DND-41 (cell line): ENCODE data around the gene USP19.

Experiments
- ATAC-seq: fragments of 200-7000 bp; cut with Tn5 transposase; 3 replicates; pipeline ENCODE4 v1.9.1; 2021; ENCODE audit warnings: low read depth; ENCODE audit not compliant: insufficient read depth
- DNase-seq: peaks from one replicate; pipeline ENCODE4 v3.0.0-alpha.2; 2020
- H2AFZ ChIP-seq: 2 replicates; pipeline ENCODE4 v1.6.0; 2012; ENCODE audit warnings: low read depth, low read length
- H3K27ac ChIP-seq: 2 replicates; pipeline ENCODE4 v1.5.1; 2012; ENCODE audit warnings: low read length, inconsistent platforms
- H3K27me3 ChIP-seq: fragments of 200-600 bp; sonication (generic); 2 replicates; pipeline ENCODE4 v1.6.0; 2012; ENCODE audit warnings: low read length, mild to moderate bottlenecking, inconsistent platforms; ENCODE audit not compliant: insufficient read depth, poor library complexity
- H3K36me3 ChIP-seq: 2 replicates; pipeline ENCODE4 v1.5.1; 2012; ENCODE audit warnings: low read length, inconsistent platforms; ENCODE audit not compliant: insufficient read depth
- H3K4me1 ChIP-seq: 2 replicates; pipeline ENCODE4 v1.5.1; 2012; ENCODE audit warnings: mild to moderate bottlenecking, low read length; ENCODE audit not compliant: insufficient read depth
- H3K4me2 ChIP-seq: 2 replicates; pipeline ENCODE4 v1.6.0; 2012; ENCODE audit warnings: mild to moderate bottlenecking, moderate library complexity, low read length, inconsistent platforms; ENCODE audit not compliant: insufficient read depth
- H3K4me3 ChIP-seq, 2 experiments: fragments of 200-600 bp in 1 of 2; shearing (Covaris generic) in 1 of 2; 2 replicates each; pipeline ENCODE4 v1.5.1; 2012 to 2016; ENCODE audit warnings: inconsistent platforms in 2 of 2, low read length in 2 of 2, mild to moderate bottlenecking in 2 of 2, low read depth in 1 of 2, moderate library complexity in 1 of 2
- H3K79me2 ChIP-seq: 2 replicates; pipeline ENCODE4 v1.6.0; 2012; ENCODE audit warnings: low read length, inconsistent platforms; ENCODE audit not compliant: insufficient read depth
- H3K9ac ChIP-seq: 2 replicates; pipeline ENCODE4 v1.6.0; 2012; ENCODE audit warnings: low read depth, mild to moderate bottlenecking, inconsistent platforms, low read length, moderate library complexity
- H3K9me3 ChIP-seq: 2 replicates; pipeline ENCODE4 v1.5.1; 2012; ENCODE audit warnings: low read length, moderate library complexity, mild to moderate bottlenecking, inconsistent platforms; ENCODE audit not compliant: insufficient read depth, severe bottlenecking
- H4K20me1 ChIP-seq: 2 replicates; pipeline ENCODE4 v1.6.0; 2012; ENCODE audit warnings: low read length; ENCODE audit not compliant: insufficient read depth
- CTCF ChIP-seq: IDR thresholded peaks from 2 replicates; pipeline ENCODE4 v1.5.1; 2012; ENCODE audit warnings: borderline replicate concordance, low read length, moderate library complexity, mild to moderate bottlenecking; ENCODE audit not compliant: poor library complexity, severe bottlenecking; ENCODE audit errors: extremely low read depth
- EZH2 ChIP-seq: IDR thresholded peaks from 3 replicates; pipeline ENCODE4 v1.6.1; 2012; ENCODE audit warnings: borderline replicate concordance, low read depth, mild to moderate bottlenecking, moderate library complexity, low read length, inconsistent platforms; ENCODE audit not compliant: severe bottlenecking

Gene USP19

DNA sequence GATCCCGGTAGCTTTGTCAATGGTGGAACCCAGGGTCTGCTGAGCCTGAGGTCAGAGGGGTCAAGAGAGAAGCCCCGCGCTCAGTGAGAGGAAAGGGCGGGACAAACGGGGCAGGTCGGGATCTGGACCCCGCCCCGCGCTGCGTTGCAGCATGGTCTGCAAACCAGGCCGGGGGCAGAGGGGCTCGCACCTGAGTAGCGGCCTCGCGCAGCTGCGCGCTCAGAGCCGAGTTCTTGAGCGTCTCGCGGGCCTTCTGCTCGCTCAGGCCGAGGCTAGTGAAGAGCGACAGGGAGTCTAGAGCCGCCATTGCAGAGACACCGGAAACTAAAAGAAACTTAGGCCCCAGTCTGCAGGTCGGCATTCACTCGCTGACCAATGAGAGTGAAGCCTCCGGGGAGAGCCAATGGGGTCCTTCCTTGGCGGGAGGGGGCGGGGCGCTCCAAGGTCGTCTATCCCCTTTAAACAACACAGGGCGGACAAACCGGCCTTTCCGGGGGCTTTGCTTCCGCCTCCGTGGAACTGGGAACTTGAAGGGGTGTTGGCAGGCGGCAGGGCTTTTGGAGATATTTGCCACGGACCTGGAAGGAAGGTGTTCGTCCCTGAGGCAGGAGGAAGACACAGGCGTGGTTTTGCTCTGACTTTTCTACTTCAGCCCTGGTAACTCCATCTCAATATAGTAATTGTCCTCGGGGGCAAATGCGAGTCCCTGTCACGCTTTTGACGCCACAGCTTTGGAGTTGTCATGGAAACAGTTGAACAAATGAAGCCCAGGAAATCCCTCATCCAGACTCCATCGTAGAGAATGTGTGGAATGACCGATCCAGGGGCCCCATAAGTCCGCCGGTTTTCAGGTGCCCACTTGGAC is 16.0 kb downstream of the USP19 start, which contains the start of gene QARS1:
Gene QARS1 (minus strand): TSS at position 331 of the 865 bp plus-strand sequence. CDS start 24 bp downstream, at position 307.
- Histone ChIP-seq H3K36me3 (peaks cover 58% of the 10 kb centered on the region), H3K79me2 (peaks cover 27% of the 10 kb centered on the region), H3K27me3 (no peaks in the 10 kb centered on the region), H3K9me3 (no peaks in the 10 kb centered on the region), H3K9ac (peak within 1 kb of the TSS; percentile 88), H3K4me2 (peak within 1 kb of the TSS; percentile 98), H2AFZ (peak within 1 kb of the TSS; percentile 94), H3K4me1 (peaks cover 31% of the 10 kb centered on the region), H4K20me1 (no peaks in the 10 kb centered on the region), H3K4me3 (peak within 1 kb of the TSS; percentile 69 to 94), H3K27ac (peak within 1 kb of the TSS; percentile 92)
- ATAC-seq, result peak; percentile 96
- peak; percentile 93 for DNase-seq
- TF ChIP-seq CTCF (no peak), EZH2 (no peak)

DNA sequence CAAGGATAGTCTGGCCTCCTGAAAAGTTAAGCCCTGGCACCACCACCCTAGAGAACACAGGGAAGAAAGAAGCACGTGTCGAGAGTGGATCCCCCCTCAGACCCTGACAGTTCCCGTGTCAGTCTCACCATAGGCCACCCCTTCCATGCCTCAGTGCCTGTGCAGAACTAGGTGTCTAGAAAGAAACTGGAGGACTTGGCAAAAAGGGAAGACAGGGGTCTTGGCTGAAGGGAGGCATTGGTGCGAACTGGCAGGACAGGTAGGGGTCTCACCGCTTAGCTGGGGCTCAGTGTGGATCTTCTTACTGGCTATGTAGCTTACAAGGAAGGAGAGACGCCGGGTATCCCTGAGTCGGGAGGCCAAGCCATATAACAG is 16.6 kb downstream of the USP19 start:
- peak; percentile 1; the same call in 1 of the 3 replicates for ATAC-seq
- peaks cover 31% of the 10 kb centered on the region for H3K4me1 ChIP-seq
- H3K4me3 ChIP-seq, result peak overlapping the region; percentile 69 to 94; a peak in 3 of 4 replicates
- H3K4me2 ChIP-seq, result peak overlapping the region; percentile 98
- peak overlapping the region; percentile 94 for H2AFZ ChIP-seq
- peaks cover 58% of the 10 kb centered on the region for H3K36me3 ChIP-seq
- H4K20me1 ChIP-seq, result no peaks in the 10 kb centered on the region
- no peaks in the 10 kb centered on the region for H3K9me3 ChIP-seq
- TF ChIP-seq CTCF, result no peak
- H3K27ac ChIP-seq, result peak overlapping the region; percentile 92
- no peak for DNase-seq
- H3K27me3 ChIP-seq, result no peaks in the 10 kb centered on the region
- peaks cover 27% of the 10 kb centered on the region for H3K79me2 ChIP-seq
- H3K9ac ChIP-seq, result peak overlapping the region; percentile 88

DNA sequence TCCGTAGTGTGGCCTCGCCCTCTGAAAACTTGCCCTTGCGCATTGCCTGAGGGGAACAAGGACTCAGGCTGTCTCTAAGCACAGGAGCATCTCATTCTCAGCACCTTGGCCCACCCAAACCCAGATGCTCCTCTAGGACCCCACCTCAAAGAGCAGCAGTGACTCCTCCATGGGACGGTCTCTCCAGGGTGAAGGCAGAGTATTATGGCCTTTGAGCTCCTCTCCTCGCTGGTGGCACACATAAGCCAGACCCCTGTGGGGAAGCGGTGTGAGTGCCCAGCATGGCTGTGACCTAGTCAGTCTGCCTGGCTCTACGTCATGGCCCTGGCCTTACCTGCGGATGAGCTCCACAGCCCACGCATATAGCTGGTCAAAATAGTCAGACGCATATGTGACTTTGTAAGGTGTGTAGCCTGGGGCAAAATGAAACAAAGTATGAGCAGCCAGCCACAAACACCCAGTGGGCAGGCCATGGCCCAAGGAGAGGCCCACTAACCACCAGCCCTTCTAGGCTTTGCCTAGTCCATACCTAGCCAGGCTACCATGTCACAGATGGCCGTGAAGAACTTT is 20.5 kb downstream of the USP19 start:
- Histone ChIP-seq H3K27me3 (no peaks in the 10 kb centered on the region), H3K4me3 (no peak overlapping the region), H3K4me2 (no peak overlapping the region), H2AFZ (no peak overlapping the region), H3K9ac (no peak overlapping the region), H3K36me3 (peaks cover 72% of the 10 kb centered on the region), H3K9me3 (no peaks in the 10 kb centered on the region), H3K4me1 (peaks cover 27% of the 10 kb centered on the region), H3K79me2 (peaks cover 29% of the 10 kb centered on the region), H3K27ac (no peak overlapping the region), H4K20me1 (no peaks in the 10 kb centered on the region)
- TF ChIP-seq EZH2 (no peak), CTCF (no peak)
- ATAC-seq (no peak), DNase-seq (no peak)
